NCI-H1417 treated with DMSO at 0.1 percent for 48 hours (cell line): ENCODE results near the gene RPSA.
"Not testable (repeated sequence)": the region's sequence is repeated elsewhere in the genome, so short reads cannot be mapped to it uniquely, and the experiment has no call there.

Experiments
- DNase-seq: peaks from one replicate; lab custom pipeline; 2025; lab: John Stamatoyannopoulos, UW

Gene RPSA

GRCh38 chr3:39406368-39407258 lies at the start of gene RPSA:
RPSA (plus strand) TSS chr3:39406720; CDS start chr3:39407654, 934 bp downstream.
- peak; percentile 76 for DNase-seq

GRCh38 chr3:39358333-39358732 lies 48.2 kb upstream of the RPSA start:
- DNase-seq, result no peak

- no peak for DNase-seq
These were observed 45.1 kb upstream of the RPSA start for GRCh38 chr3:39361252-39361927.

GRCh38 chr3:39362192-39362591 lies 44.3 kb upstream of the RPSA start:
- DNase-seq, result no peak

GRCh38 chr3:39362812-39363211 lies 43.7 kb upstream of the RPSA start:
- DNase-seq, result no peak

GRCh38 chr3:39370450-39370849 lies 36.1 kb upstream of the RPSA start:
- DNase-seq, result not testable (repeated sequence)

GRCh38 chr3:39372833-39373232 lies 33.7 kb upstream of the RPSA start:
- DNase-seq, result no peak

GRCh38 chr3:39376959-39377634 lies 29.4 kb upstream of the RPSA start:
- no peak for DNase-seq

GRCh38 chr3:39378088-39378487 lies 28.4 kb upstream of the RPSA start:
- no peak for DNase-seq

DNA sequence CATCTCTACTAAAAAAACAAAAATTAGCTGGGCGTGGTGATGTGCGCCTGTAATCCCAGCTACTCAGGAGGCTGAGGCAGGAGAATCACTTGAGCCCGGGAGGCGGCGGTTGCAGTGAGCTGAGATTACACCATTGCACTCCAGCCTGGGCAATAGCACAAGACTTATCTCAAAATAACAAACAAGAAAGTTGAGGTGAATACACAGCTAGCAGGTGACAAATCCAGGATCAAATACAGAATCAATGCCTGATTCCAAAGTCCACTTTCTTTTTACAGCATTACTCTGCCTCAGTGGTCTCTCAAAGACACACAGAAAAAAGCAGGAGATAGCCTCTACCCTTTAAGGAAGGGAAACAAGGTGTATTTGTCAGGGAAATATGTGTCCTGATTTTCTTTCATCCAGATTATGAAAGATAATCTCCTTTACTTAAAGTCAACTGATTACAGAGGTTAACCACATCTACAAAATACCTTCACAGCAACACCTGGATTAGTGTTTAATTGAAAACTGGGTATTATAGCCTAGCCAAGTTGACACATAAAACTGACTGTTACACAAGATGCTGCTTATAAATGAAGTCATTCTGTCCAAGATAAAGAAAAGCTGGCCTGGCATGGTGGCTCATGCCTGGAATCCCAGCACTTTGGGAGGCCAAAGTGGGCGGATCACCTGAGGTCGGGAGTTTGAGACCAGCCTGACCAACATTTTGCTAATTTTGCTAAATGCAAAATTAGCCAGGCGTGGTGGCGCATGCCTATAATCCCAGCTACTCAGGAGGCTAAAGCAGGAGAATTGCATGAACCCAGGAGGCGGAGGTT lies 27.4 kb upstream of the RPSA start:
- no peak for DNase-seq

GRCh38 chr3:39379778-39380155 lies 26.8 kb upstream of the RPSA start:
- no peak for DNase-seq

GRCh38 chr3:39381432-39381831 lies 25.1 kb upstream of the RPSA start:
- no peak for DNase-seq

- no peak for DNase-seq
These were observed 23.3 kb upstream of the RPSA start, which contains the start of gene SLC25A38 for GRCh38 chr3:39383045-39383880. SLC25A38 (plus strand) TSS chr3:39383370; CDS start chr3:39383725, 355 bp downstream.

- no peak for DNase-seq
These were observed 22.4 kb upstream of the RPSA start for GRCh38 chr3:39383881-39384664.

GRCh38 chr3:39384665-39385000 lies 21.9 kb upstream of the RPSA start:
- no peak for DNase-seq

GRCh38 chr3:39385456-39386090 lies 20.9 kb upstream of the RPSA start:
- DNase-seq, result no peak

GRCh38 chr3:39386318-39386717 lies 20.2 kb upstream of the RPSA start:
- DNase-seq, result no peak

DNA sequence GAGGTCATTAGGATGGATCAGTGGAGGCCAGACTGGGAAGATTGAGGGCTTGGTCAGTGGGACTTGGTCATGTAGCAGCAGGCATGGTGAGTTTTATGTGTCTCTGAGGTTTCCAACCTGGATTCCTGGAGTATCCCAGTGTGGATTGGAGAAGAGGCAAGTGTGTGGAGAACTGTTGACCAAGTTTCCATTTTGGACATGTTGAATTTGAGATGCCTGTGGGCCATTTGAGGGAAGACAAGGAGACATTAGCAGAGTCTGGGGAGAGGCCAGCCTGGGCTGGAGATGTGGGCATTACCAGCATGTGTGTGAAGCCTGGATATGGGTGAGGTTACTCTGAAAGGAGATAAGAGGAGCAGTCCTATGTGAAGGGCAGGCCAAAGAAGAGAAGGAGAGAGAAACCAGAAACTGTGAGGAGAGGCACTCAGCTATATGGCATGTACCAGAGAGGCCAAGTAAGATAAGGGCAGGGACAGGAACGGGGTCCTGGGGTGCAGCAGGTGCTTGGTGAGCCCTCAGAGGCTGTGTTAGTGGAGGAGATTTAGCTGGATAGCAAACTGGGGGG lies 19.0 kb upstream of the RPSA start:
- DNase-seq, result no peak

DNA sequence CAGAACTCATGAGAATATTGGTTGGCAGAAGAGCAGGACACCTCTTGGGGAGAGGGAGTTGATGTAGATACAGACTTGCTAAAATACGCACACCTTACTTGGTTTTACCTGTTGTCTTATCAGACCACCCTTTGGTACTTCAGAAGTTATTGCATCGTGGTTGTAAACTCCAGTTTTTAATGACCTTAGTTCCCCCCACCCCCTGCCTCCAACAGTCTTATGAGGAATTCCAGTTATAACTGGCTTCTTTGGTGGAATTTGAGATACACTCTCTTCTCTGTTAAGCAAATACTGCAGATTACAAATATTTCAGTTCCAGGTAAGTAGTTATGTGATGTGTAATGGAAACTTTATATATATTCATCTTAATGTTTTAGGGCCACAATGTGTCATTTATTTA lies 18.4 kb upstream of the RPSA start:
- no peak for DNase-seq
